Ascending aorta (tissue), 2 donors: ENCODE measurements around the gene CTXND1. TPM values are rescaled to one million over a fixed set of nuclear protein-coding genes. Genes with fewer than 3 reads are reported as not detected.

Source experiments
- DNase-seq, 2 donors: peaks; one replicate each; pipeline ENCODE4 v3.0.0-alpha.2; 2019; ENCODE audit warnings: low spot score in 2 of 2
- H3K27ac ChIP-seq, 2 donors: fragments of 200-600 bp; sonication (generic); one replicate each; pipeline ENCODE4 v1.5.1; 2016 to 2017; ENCODE audit warnings: mild to moderate bottlenecking in 1 of 2
- H3K27me3 ChIP-seq: fragments of 200-600 bp; sonication (generic); one replicate; pipeline ENCODE4 v1.5.1; 2017
- H3K36me3 ChIP-seq, 2 donors: fragments of 200-600 bp; sonication (generic); one replicate each; pipeline ENCODE4 v1.5.1; 2016
- H3K4me1 ChIP-seq, 2 donors: fragments of 200-600 bp; sonication (generic); one replicate each; pipeline ENCODE4 v1.5.1; 2016 to 2017; ENCODE audit warnings: mild to moderate bottlenecking in 1 of 2
- H3K4me3 ChIP-seq, 2 donors: fragments of 200-600 bp; sonication (generic); one replicate each; pipeline ENCODE4 v1.5.1; 2016 to 2017; ENCODE audit warnings: mild to moderate bottlenecking in 1 of 2
- H3K9me3 ChIP-seq, 2 donors: fragments of 200-600 bp; sonication (generic); one replicate each; pipeline ENCODE4 v1.5.1; 2016
- intact Hi-C: fragments of 100-400 bp; cut with DNase I; formaldehyde crosslinking; loops from one replicate; pipeline ENCODE4 v1.15.1; 2023
- total RNA-seq: library from RNA; depleted of rRNA; stranded (reverse); fragments of >200 nt; gene quantifications from one replicate; pipeline ENCODE4 v1.1.0, GENCODE V29; 2016
- TF ChIP-seq, protein P1 (sequence below), 3 experiments: fragments of 200-600 bp in 2 of 3; fragments of 450-650 bp in 1 of 3; sonication (generic) in 2 of 3; IDR thresholded peaks; one replicate each; pipeline ENCODE4 v1.5.1; 2016 to 2019; ENCODE audit warnings: antibody characterized with exemption in 3 of 3, mild to moderate bottlenecking in 1 of 3, moderate library complexity in 1 of 3

Gene CTXND1
- total RNA-seq, 1 donor from 2014 or later = 0.11 TPM

DNA sequence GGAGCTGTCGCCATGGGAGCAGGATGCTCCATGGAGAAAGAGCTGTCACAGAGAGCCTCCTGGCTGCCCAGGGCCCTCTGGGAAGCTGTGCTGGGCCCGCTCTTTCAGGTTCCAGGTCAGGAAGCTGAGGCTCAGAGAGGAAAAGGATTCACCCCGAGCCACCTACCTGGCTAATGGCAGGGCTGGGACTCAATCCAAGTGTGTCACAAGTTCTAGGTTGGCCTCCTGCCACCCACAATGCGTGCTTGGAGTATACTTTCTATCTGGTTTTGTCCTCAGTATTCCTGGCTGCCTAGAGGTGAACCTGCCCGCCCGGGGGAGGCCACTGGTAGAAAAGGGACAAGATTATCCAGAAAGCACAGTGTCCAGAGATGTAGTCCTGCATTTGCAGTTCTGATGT lies 75.6 kb downstream of the CTXND1 start:
- intact Hi-C loops = loop anchor here (10.0 kb wide), 2 partner anchors 308 to 518 kb away; partner anchors contain the start of gene ABHD17C
- H3K4me1 ChIP-seq = peaks cover 31 to 47% of the 10 kb centered on the region in 2 donors
- peaks cover 7 to 12% of the 10 kb centered on the region in 2 donors for H3K36me3 ChIP-seq
- TF ChIP-seq, protein P1, sequence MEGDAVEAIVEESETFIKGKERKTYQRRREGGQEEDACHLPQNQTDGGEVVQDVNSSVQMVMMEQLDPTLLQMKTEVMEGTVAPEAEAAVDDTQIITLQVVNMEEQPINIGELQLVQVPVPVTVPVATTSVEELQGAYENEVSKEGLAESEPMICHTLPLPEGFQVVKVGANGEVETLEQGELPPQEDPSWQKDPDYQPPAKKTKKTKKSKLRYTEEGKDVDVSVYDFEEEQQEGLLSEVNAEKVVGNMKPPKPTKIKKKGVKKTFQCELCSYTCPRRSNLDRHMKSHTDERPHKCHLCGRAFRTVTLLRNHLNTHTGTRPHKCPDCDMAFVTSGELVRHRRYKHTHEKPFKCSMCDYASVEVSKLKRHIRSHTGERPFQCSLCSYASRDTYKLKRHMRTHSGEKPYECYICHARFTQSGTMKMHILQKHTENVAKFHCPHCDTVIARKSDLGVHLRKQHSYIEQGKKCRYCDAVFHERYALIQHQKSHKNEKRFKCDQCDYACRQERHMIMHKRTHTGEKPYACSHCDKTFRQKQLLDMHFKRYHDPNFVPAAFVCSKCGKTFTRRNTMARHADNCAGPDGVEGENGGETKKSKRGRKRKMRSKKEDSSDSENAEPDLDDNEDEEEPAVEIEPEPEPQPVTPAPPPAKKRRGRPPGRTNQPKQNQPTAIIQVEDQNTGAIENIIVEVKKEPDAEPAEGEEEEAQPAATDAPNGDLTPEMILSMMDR (IDR thresholded peaks at IDR 0.05) = no peak
- H3K4me3 ChIP-seq = no peak overlapping the region
- H3K9me3 ChIP-seq = no peaks in the 10 kb centered on the region
- no peaks in the 10 kb centered on the region for H3K27me3 ChIP-seq
- no peak for DNase-seq
- H3K27ac ChIP-seq = peak overlapping the region in 1 of 2 donors; percentile 91

DNA sequence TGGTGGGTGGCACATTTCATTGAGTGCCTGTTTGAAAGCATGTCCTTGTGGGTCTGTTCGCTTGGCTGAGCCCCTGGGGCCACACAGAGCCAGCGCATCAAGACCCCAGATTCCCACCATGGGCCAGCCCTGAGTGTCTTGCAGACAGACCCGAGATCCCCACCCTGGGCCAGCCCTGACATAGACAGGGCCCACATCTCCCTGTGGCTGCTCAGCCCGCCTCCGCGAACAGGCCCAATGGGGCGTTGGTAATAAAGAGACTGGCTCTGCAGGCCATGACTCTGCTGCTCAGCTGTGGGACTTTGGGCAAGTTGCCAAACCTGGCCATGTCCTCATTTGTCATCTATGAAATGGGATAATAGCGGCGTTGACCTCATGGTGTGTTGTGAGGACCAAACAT lies 76.6 kb downstream of the CTXND1 start:
- no peak for DNase-seq
- intact Hi-C loops = loop anchor here (10.0 kb wide), 2 partner anchors 309 to 519 kb away; partner anchors contain the start of gene ABHD17C
- TF ChIP-seq, protein P1 (IDR thresholded peaks at IDR 0.05) = no peak
- Histone ChIP-seq H3K27ac (peak overlapping the region; percentile 91 to 93), H3K4me3 (no peak overlapping the region), H3K27me3 (no peaks in the 10 kb centered on the region), H3K9me3 (no peaks in the 10 kb centered on the region), H3K4me1 (peaks cover 31 to 47% of the 10 kb centered on the region in 2 donors), H3K36me3 (peaks cover 5 to 17% of the 10 kb centered on the region in 2 donors)

DNA sequence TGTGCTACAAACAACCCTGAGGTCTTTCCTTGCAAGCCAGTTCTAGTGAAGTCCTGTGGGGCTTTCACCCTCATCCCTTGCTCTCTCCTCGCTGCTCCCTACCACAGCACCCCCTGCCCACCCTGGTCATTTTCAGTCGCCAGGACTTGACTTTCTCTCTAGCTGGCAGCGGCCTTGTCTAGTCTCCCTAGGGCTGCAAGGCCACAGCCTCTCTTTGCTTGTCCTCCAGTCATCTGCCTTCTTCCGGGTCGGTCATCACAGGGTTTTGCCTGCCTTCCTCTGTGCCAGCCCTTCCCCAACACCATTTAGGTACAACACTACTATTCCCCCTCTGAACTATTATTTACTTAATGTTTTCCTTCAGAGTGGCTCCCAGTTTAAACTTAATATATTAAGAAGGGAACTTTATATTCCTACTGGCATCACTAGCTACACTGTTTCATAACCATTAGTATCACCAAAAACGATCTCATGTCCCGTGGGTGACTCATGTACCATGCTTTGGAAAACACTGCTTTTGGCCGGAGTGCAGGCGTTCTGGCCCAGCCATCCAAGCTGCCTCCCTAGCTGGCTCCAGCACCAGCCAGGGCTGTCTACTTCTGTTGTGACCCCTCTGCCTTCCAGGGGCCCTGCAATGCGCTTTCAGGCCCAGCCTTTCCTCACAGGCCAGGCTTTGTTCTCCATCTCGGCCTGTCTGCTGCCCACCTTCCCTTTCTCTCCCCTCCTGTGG lies 77.8 kb downstream of the CTXND1 start:
- Histone ChIP-seq H3K27me3 (no peaks in the 10 kb centered on the region), H3K4me3 (peak overlapping the region in 1 of 2 donors; percentile 11), H3K9me3 (no peaks in the 10 kb centered on the region), H3K4me1 (peaks cover 25 to 37% of the 10 kb centered on the region in 2 donors), H3K36me3 (peaks cover 0 to 24% of the 10 kb centered on the region in 2 donors), H3K27ac (peak overlapping the region; percentile 91 to 93)
- intact Hi-C loops = loop anchor here (1.0 to 10.0 kb wide), 5 partner anchors 115 to 521 kb away; partner anchors contain the start of genes ABHD17C, MTHFS and ZFAND6
- TF ChIP-seq, protein P1 (IDR thresholded peaks at IDR 0.05) = no peak
- peak; percentile 59 to 90 for DNase-seq

DNA sequence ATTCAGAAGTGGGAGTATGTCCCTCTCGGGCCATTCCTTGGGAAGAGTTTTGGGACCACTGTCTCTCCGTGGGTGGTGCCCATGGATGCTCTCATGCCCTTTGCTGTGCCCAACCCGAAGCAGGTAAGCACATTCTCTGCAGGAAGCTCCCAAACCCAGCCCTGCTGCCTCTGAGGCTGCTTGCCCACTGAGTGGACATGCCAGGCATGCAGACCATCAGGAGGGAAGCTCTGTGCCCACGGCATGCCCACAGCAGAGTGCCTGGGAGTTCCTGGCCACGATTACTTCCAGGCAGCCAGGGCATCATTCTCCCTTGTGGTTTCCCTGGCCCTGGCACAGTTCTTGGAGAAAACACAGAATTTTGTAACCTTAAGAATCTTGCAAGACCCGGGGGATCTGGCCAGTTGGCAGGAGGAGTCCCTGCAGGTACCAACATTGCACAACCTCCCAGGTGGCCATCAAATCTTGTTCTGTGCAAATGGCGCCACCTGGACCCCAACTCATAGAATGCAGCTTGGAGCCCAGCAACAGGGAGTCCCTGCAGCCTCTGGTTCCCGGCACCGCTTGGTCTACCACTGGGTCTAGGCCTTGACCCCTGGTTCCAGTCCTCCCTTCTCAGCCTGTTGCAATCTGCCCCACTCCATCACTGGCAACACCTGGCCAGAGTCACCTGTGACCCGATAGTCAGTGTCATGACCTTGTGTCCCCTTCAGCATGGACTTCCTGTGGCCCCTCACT lies 78.8 kb downstream of the CTXND1 start:
- Histone ChIP-seq H3K4me3 (no peak overlapping the region), H3K27me3 (no peaks in the 10 kb centered on the region), H3K27ac (peak overlapping the region; percentile 91 to 93), H3K36me3 (peaks cover 0 to 28% of the 10 kb centered on the region in 2 donors), H3K4me1 (peaks cover 25 to 30% of the 10 kb centered on the region in 2 donors), H3K9me3 (no peaks in the 10 kb centered on the region)
- peak; percentile 27 to 86 for DNase-seq
- TF ChIP-seq, protein P1 (IDR thresholded peaks at IDR 0.05) = peak; percentile 53 to 68 (median 66)
- intact Hi-C loops = loop anchor here (1.0 to 10.0 kb wide), 6 partner anchors 21 to 792 kb away; partner anchors contain the start of genes ABHD17C, FAH and MTHFS

DNA sequence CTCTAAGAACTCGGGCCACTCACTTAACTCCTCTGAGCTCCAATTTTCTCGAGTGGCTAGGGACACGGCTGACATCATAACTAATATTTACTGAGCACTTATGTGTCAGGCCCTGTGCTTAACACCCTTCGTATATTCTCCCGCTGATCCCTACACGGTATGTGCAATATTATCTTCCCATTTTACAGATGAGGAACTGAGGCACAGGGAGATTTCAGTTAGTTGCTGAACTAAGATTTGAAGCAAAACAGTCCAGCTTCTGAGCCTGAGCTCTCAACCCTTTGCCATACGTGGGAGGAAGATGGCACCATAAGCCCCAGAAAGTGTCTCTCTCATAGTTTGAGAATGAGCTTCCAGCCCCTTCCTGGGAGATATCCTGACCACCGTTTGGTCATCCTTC lies 79.6 kb downstream of the CTXND1 start:
- Histone ChIP-seq H3K9me3 (no peaks in the 10 kb centered on the region), H3K4me3 (no peak overlapping the region), H3K27ac (peak overlapping the region; percentile 91 to 93), H3K27me3 (no peaks in the 10 kb centered on the region), H3K36me3 (peaks cover 0 to 26% of the 10 kb centered on the region in 2 donors), H3K4me1 (peaks cover 25 to 30% of the 10 kb centered on the region in 2 donors)
- TF ChIP-seq, protein P1 (IDR thresholded peaks at IDR 0.05) = no peak
- intact Hi-C loops = loop anchor here (2.0 to 10.0 kb wide), 5 partner anchors 250 to 792 kb away; partner anchors contain the start of genes ABHD17C and MTHFS
- DNase-seq = no peak
